HG02623 (cell line): ENCODE results near the gene COL24A1.
"Not testable (repeated sequence)": the region's sequence is repeated elsewhere in the genome, so short reads cannot be mapped to it uniquely, and the experiment has no call there.

ENCODE experiments used
- ATAC-seq: cut with Tn5 transposase; IDR thresholded peaks from one replicate; pipeline ENCODE4 v1.9.1; 2021; ENCODE audit warnings: moderate library complexity; ENCODE audit not compliant: unreplicated experiment

The COL24A1 gene

DNA sequence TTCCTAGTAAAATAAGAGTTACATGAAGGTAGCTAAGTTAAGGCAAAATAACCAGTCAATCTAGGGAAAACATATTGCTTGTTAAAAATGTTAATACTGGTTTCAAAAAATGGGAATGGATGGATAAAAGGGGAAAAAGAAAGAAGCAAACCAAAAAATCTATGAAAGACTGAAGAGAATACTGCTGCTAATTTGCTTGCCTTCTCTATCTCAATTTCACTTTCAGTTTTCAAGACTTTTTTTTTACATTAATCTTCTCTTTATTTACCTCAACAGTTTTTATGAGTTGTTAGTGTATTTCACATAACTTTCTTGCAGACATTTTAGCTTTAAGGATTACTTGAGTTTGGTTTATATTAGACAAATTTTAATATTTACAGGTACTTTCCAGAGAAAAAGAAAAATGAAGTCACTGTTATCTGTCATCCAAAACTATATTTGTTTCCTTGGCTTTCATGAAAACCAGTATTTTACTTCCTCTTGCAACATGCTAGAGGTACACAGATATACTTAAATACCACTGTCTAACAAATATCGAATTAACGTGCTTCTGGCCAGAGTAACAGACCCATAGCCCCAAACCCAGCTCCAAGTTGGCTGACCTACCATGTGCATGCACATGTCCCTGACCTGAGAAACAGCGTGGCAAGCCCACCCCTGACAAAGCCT, 70.7 kb downstream of the COL24A1 start:
- no peak for ATAC-seq

DNA sequence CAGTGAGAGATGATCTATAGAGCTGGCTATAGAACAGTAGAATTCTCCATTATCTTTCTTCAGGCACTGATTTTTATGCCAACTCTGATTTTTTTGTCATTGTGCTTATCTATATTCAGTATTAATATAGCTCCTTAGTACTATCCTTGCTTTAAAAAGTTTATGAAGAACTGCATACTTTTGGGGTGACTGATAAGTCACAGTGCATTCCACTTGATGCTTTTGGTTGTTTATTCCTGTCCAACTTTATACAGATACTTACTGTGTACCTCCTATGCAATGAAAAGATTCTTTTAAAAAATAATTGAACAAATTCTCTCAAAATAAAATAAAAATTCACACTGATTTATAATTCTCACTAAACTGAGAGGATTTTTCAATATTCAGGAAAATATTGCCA, 71.6 kb downstream of the COL24A1 start:
- ATAC-seq: no peak

DNA sequence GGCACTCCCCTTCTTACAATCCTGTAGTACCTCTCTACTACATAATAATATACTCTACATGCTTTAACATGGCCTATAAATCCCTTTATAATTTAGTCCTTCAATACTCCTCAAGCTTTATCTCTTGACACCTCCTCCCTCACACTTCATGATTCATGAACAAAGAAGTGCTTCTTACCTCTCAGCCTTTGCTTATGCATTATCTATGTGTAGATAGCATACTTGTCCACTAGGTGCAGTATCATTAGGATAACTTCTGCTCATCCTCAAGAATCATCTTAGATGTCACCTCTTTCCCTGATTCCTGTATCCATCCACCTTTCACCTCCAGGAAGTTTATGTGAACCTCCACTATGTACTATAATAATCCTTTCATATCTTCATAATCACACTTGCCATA, 74.4 kb downstream of the COL24A1 start:
- no peak for ATAC-seq

DNA sequence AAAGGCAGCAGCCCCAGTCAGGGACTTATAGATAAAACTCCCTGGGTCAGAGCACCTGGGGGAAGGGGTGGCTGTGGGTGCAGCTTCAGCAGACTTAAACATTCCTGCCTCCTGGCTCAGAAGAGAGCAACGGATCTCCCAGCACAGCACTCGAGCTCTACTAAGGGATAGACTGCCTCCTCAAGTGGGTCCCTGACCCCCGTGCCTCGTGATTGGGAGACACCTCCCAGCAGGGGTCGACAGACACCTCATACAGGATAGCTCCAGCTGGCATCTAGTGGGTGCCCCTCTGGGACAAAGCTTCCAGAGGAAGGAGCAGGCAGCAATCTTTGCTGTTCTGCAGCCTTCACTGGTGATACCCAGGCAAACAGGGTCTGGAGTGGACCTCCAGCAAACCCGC, 84.1 kb downstream of the COL24A1 start:
- ATAC-seq: not testable (repeated sequence)

DNA sequence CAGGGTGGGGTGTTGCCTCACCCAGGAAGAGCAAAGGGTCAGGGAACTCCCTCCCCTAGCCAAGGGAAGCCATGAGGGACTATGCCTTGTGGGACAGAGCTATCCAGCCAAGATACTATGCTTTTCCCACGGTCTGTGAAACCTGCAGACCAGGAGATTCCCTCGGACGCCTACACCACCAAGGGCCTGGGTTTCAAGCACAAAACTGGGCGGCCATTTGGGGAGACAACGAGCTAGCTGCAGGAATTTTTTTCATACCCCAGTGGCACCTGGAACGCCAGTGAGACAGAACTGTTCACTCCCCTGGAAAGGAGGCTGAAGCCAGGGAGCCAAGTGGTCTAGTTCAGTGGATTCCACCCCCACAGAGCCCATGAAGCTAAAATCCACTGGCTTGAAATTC, 84.7 kb downstream of the COL24A1 start:
- ATAC-seq: not testable (repeated sequence)

DNA sequence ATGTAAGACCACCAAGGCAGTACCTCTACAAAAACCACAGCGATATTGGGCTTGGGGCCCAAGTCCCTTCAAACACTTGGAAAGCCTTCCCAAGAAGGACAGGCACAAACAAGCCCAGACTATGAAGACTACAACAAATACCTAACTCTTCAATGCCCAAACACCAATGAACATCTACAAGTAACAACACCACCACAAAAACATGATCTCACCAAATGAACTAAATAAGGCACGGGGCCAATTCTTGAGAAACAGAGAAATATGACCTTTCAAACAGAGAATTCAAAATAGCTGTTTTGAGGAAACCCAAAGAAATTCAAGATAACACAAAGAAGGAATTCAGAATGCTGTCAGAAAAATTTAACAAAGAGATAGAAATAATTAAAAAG, 86.8 kb downstream of the COL24A1 start:
- no peak for ATAC-seq

DNA sequence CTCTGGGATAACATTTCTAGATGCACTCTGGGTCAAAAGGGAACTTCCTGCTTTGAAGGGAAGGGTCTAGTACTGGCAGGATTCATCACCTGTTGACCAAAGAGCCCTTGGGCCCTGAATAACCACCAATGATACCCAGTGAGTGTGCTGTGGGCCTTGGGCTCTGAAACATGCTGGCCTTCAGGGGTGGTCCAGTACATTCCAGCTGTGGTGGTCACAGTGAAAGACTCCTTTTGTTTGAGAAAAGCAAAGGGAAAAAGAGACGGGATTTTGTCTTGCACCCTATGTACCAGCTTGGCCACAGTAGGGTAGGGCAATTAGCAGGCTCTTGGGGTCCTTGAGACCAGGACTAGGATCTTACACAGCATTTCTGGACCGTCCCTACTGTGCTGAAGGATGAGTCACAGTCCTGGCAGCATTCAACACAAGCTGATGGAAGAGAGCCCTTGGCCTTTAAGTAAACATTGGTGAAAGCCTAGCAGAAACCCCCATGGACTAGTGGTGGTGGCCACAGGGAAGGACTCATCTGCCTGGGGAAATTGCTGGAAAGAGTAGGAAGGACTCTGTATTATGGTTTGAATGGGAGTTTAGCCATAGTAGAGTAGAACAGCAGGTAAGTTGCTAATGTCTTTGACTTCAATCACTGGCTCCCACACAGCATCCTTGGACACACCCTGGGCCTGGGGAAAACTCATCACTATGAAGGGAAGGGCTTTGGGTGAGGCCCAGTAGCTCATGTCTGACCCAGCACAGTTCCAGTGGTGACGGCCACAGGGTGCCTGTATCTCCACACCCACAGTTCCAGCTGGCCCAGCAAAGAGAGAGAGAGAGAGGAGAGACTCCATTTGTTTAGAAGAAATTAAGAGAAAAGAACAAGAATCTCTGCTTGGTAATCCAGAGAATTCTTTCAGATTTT, 87.5 kb downstream of the COL24A1 start:
- ATAC-seq: no peak

DNA sequence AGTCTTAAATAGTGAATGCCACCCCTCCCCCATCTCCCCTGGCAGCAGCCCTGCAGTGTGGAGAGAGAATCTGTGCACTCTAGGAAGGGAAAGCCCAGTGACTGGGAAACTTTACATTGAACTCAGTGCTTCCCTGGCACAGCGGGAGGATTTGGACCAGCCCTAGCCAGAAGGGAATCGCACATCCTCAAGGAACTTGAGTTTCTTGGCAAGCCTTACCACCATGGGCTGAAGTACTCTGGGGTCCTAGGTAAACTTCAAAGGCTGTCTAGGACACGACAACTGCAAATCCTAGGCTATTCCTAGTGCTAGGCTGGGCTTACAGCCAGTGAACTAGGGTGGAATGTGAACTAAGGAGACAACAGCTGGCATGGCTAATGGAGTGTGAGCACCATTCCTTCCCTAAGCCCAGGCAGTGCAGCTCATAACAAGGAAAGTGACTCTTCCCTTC, 88.3 kb downstream of the COL24A1 start:
- no peak for ATAC-seq

DNA sequence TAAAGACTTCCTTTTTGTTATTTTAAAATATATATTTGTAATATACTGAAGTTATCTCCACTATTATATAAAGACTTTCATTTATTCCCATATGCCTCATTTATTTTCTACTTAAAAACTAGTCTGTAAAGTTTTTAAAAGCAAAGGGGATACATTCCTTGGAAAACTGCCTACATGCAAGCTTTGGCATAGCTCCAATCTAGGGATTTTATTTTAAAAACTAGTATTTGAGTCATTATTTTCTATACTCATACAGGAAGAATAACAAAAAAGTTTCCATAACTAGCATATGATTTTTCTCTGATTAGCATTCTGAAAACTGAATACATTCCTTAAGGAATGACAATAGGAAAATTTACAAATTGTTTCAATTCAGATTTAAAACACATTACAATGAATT, 88.9 kb downstream of the COL24A1 start:
- no peak for ATAC-seq

DNA sequence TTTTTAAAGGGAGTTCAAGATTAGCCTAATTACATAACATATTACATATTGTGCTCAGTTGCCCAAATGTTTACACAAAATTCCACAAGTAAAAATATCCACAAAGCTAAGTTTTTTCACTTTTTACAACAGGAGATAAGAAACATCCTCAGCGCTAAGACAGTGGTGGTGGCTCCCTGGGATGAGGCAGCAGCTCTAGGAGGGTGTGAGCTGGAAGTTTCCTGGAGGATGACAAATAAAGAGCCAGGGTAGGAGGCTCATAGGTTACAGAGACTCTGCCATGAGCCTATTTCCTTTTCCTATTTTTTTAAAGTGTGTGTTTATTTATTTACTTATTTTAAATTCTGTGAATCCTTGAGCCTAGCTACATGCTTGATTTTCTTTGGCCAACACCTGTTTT, 91.7 kb downstream of the COL24A1 start:
- no peak for ATAC-seq

DNA sequence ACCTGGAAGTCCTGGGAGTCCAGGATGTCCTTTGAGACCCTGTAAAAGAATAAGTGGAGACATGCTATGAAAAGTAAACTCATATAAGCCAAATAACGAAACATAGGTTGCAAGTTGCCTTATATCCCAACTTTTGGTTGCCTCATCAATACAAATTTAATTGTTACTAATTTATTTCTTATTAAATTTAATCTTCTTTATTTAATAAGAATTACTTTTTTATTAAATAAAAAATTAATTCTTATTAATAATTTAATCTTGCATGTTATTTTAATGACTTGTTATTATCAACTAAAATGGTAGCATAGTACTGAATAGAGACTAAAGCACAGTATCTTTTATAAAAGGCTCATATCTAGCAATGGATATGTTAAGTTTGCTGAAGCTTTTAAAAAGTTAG, 92.9 kb downstream of the COL24A1 start:
- no peak for ATAC-seq

DNA sequence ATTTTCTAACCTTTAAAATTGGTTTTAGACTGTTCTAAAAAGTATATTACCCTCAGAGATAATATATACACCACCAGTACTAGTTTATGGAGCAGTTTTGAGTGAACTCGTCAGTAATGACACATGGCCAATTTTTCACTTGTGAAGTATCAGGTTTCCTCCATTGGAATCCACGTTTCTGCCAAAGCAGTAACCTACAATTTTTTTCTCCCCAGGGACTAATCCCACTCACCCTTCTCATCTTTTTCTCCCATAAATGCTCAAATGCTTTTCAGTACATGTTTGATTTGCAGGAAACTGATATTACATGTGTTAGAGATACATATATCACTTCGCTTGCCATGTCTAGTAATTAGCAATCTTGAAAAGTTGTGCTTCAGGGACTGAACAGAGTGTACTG, 94.1 kb downstream of the COL24A1 start:
- ATAC-seq: no peak

DNA sequence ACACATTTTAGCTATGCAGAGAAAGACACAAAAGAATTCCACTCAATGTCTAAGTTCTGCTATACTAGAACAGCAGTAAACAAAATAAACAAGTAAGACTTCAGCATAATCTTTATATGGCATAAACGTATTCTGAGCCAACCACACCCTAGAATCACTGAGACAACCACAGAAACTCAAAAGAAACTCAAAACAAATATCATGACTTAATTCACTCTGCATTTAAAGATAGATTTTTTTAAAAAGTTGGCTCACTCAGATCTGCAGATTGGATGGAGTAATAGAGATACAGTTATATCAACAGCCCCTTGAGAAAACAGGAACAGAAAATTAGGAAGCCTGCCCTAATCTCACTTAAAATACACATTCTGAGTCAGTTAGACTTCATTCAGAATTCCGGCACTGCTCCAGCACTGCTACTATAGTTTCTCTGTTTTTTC, 95.0 kb downstream of the COL24A1 start:
- no peak for ATAC-seq

DNA sequence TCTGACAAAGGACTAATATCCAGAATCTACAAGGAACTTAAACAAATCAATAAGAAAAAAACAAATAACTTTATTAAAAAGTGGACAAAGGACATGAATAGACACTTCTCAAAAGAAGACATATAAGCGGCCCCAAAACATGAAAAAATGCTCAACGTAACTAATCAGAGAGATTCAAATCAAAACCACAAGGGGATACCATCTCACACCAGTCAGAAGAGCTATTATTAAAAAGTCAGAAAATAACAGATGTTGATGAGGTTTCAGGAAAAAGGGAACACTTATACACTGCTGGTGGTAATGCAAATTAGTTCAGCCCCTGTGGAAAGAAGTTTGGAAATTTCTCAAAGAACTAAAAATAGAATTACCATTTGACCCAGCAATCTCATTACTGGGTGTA, 102.2 kb downstream of the COL24A1 start:
- no peak for ATAC-seq

DNA sequence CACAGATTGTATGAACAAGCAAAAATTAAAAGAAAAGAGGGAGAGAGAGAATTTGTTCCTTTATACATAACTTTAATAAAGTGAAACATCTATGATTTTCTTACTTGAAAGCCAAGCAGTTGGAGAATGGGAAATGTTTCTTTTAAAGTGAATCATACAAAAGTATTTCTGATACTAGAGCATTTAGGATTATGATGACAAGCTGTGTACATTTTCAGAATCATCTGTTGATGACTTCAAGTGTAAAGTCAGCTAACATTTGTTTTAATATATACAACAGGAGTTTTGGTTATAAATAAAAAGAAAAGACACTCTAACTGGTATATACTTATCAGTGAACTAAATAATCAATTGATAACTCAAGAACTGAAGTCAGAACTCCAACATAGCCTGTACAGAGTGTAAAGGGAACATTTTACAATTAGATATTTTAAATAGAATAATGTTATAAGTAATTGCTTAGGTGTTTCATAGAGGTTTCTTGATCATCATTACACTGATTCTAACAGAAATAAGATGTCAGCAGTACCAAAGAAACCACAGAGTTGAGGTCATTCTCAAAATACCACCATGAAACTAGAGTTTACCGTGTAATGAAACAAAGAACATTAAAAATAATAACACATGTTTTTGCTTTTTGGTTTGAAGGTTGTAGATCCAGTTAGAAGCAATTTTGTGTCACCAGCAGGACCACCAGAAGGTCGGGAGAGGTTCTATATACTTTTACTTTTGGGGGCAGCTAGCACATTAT, 103.4 kb downstream of the COL24A1 start:
- no peak for ATAC-seq

DNA sequence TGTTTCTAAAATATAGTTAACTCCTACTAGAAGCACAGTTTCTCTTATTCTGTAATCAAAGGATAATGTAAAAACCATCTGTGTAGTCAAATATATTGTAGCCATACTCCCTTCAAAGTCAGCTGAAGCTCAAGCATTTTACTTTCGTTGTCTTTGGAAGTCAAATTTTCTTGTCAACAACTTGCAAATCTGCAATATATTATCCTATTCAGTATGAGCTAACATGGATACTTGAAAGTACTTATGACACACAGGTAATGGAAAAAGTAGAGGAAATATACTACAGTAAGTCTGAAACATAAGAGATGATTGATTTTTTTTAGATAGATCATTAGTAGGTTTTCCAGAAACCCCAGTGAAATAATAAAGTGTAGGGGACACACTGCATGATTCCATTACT, 121.5 kb downstream of the COL24A1 start:
- ATAC-seq: no peak

DNA sequence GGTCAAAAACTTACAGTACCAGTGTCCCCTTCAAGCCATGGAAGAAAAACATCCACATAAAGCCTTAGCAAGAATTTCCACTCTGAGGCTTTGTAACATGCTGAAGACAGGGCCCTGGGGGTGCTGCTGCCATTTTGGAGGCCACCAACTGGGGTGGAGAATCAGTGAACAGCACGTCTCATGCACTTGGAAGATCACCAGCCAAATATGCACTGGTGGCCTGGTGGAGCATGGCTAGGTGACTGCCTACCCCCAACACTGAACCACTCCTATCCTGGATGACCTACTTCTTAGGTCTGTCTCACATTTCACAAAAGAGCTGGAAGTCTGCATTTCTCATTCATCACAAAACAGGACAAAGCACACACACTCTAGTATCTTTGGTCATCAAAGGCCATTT, 126.4 kb downstream of the COL24A1 start:
- ATAC-seq: no peak

DNA sequence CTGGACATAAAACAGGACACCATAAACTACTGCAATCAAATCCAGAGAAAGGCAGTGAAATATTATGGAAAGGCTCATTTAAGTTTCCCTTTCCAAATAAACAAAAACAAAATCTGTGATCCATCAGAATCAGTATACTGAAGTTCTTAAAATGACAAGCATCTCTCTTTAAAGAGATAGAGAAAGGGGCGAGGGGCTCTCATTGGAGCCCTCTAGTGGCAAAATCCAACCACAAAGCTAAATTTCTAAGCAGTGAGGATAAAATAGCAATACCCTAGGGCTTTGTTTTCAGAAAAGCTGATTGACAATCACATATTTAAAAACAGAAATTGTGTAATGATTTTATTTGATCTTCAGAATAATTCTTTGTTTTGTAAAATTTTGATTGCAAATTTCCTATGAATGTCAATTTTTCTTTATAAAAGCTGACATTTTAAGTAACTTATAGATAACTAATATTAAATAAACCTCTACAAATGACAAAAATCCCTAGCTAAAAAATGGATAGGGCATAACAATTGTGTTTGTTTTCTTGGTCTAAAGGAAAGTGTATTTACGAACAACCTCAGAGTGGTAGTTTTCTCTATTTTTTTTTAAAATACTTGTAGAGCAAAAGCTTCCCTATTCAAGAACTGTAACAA, 138.2 kb downstream of the COL24A1 start:
- ATAC-seq: peak; percentile 61

DNA sequence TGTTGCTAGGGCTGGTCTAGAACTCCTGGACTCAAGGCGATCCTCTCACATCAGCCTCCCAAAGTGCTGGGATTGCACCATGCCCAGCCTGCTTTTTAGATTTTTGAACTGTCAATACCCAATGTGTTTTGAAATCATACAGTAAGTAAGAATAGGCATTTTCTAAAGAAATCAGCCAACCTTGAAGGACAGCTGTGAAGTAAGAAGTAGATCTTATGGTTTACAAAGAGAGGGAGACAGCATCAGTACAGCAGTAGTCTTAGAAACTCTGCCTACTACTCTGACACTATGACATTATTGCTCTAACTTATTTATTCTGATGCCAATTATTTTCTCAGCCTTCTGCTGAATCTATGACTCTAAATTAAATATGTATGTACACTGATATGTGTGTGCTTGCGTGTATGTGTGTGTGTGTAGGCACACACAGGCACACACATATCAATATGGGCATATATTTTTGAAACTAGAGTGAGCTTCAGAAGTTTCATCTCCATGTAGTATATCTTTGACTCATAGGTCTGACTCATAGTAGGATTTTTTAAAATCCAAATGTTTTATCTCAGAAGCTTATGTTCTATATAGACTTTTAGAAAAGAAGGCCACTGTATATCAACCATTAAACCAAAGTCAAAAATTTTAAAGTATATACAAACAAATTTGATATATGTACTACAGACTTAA, 140.4 kb downstream of the COL24A1 start:
- ATAC-seq: peak; percentile 56

DNA sequence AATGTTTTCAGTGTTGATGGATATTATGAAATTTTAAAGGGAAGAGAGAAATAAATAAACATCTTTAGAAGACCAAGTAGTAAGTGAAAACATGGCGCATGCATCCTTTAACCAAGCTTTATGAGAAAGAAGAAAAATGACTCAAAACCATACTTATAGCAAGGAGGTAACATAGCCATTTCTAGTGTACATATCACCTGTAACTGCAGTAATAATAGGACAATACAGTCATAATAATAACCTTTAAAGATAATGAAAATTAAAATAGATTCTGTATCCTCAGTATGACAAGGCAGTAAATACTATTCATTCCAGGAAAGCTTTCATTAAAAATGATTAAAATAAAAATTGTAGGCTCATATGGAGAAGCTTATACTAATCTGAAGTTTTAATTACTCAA, 141.2 kb downstream of the COL24A1 start:
- ATAC-seq: no peak

DNA sequence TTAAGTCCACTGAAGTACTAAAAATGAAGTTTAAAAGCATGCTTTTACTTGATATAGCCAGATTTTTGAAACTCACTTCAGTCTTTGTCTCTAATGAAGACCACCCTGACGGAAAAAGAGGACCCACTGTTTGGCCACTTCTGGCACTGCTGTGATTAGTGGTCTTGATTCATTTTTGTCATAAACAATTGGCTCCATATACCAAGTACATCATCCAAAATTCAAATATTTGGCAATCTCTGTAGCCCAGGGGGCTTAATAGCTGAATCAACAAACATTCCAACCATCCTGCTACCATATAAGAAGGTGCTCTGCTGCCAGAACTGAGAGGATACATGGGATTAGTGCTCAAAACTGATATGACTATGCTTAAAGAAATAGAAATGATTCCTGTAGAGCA, 156.0 kb downstream of the COL24A1 start:
- ATAC-seq: no peak
